H7 (cell line): ENCODE measurements around the gene PLEKHA7. TPM values are rescaled to one million over a fixed set of nuclear protein-coding genes. Genes with fewer than 3 reads are reported as not detected.
"Not testable (repeated sequence)": the region's sequence is repeated elsewhere in the genome, so short reads cannot be mapped to it uniquely, and the experiment has no call there.

ENCODE experiments used
- DNase-seq: peaks from one replicate; pipeline ENCODE4 v3.0.0; 2012
- H3K27me3 ChIP-seq: 2 replicates; pipeline ENCODE4 v1.6.0; 2011; ENCODE audit warnings: mild to moderate bottlenecking, low read length; ENCODE audit not compliant: control insufficient read depth, insufficient read depth
- H3K36me3 ChIP-seq: replicated peaks from 2 replicates; pipeline ENCODE4 v1.5.1; 2011; ENCODE audit warnings: low read length; ENCODE audit not compliant: control insufficient read depth, insufficient read depth
- H3K4me3 ChIP-seq: 2 replicates; pipeline ENCODE4 v1.5.1; 2011; ENCODE audit warnings: low read depth, mild to moderate bottlenecking, control low read depth, low read length, moderate library complexity; ENCODE audit not compliant: insufficient read depth
- total RNA-seq: library from RNA; depleted of rRNA; stranded (reverse); fragments of >200 nt; shearing (Covaris generic); gene quantifications from 2 replicates; pipeline ENCODE4 v1.2.3, GENCODE V29; 2014

PLEKHA7 gene
- total RNA-seq, 1 experiment from 2014 or later, result 4.2 TPM

DNA sequence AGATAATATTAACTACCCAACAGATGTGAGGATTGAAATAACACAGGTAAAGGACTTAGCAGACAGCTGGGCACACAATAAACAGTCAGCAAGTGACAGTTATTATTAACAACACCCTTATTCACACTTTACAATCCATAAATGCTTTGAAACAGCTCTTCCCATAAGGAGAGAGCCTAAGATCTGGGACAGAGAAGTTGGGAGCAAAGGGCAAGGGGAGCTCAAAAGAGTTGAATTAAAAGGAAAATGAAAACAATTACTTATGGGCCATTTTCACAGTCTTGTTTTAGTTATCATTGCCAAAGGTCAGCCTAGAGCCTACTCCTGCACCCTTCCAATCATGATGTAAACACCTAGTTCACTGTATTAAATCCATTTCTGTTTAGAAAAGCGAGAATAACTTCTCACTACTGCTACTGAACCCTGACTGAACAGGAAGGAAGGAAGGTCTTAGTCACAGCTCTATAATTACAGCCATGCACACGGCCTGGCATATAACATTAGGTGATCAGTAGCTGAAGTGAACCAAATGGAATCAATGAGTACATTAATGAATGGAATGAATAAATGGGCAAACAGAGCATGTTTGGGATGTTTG lies 111.3 kb downstream of the PLEKHA7 start:
- H3K4me3 ChIP-seq, result no peak overlapping the region
- H3K27me3 ChIP-seq, result no peaks in the 10 kb centered on the region

DNA sequence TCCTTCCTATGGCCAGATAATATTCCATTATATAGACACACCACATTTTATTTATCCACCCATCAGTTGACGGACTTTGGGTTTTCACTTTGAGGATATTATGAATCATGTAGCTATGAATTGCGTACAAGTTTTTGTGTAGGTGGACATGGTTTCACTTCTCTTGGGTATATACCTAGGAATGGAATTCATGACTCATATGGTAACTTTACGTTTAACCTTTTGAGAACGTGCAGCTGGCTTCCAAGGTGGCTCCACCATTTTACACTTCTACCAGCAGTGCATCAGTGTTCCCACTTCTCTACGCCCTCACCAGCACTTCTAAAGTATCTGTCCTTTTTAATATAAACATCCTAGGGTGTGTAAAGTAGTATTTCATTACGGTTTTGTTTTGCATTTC lies 112.0 kb downstream of the PLEKHA7 start:
- H3K36me3 ChIP-seq, result no peaks in the 10 kb centered on the region
- H3K4me3 ChIP-seq, result no peak overlapping the region
- no peaks in the 10 kb centered on the region for H3K27me3 ChIP-seq
- DNase-seq, result no peak

More for the DNA sequence above, 111.3 kb downstream of the PLEKHA7 start:
- no peak for DNase-seq
- no peaks in the 10 kb centered on the region for H3K36me3 ChIP-seq

DNA sequence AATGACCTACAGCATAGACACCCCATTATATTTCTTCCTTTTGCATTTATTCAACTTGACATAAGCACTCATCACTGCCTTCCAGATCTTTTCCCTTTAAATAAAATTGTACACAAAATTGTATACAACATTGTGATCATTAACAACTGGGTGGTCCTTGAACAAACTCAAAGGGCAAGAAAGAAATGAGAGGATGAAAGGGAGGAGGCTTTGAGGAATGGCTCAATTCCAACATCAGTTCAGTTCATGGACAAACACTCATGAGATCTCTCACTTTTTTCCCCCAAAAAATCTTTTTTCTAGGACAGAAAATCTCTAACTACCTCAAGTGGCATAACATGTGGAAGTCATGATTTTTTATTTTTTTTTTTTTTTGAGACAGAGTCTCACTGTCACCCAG lies 113.7 kb downstream of the PLEKHA7 start:
- no peaks in the 10 kb centered on the region for H3K36me3 ChIP-seq
- no peak for DNase-seq
- H3K4me3 ChIP-seq, result no peak overlapping the region
- peaks cover under 1% of the 10 kb centered on the region; the same call in 1 of the 2 replicates for H3K27me3 ChIP-seq

DNA sequence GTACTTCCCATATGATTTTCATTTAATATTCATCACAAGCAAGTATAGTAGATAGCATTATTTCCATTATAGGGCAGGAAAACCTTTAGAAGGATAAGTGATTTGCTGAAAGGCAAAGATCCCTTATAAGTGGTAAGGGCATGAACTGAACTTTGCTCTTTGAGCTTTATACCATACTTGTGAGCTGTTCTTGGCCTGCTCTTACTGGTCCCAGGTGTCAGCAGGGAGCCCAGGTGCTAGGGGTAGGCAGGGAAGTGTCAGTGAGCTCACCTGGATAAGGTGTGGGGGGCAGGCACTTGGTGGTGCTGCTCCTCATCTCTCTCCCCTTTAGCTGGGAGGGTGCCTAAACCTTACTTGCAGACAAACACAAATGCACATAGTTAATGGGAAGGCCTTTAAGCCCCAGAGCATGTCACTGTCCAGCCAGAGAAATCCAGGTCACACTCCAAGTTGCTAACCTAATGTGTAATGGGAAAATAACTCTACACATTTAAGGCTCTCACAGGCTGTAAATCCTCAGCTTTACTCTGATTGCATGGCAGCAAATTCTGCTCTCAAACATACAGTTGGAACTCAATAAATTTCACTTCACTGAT lies 114.4 kb downstream of the PLEKHA7 start:
- peaks cover 3% of the 10 kb centered on the region; the same call in 1 of the 2 replicates for H3K27me3 ChIP-seq
- no peaks in the 10 kb centered on the region for H3K36me3 ChIP-seq
- DNase-seq, result peak; percentile 35
- no peak overlapping the region for H3K4me3 ChIP-seq

DNA sequence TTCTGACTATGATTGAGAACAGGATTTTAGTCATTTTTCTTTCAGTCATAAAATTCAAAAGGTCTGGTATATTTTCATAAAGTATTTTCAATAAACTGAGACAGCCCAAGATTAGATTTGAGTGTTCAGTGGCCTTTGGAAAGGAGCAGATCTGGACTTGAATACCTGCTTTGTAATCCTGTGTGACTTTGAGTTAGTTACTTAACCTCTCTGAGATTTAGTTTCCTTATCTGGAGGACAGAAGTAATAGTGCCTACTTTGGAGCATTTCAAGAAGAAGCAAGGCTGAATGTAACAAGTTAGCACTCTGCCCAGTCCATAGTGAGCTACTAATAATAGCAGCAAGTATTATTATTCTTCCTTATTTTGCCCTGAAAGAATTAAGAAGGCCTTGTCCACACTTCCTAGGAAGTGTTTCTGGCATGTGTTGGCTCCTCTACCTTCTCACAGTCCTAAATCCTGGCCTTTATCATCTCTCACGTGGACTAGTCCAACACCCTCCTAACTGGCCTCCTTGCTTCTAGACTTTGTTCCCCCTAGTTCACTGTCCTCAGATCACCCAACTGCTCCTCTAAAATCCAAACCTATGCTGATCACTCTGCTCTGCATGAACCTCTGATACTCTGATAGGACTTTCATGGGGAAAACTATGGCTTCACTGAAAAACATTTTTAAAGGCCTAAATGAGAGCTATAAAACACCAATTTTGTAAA lies 115.8 kb downstream of the PLEKHA7 start:
- H3K27me3 ChIP-seq, result peaks cover 3% of the 10 kb centered on the region; the same call in 1 of the 2 replicates
- H3K36me3 ChIP-seq, result no peaks in the 10 kb centered on the region
- no peak for DNase-seq
- H3K4me3 ChIP-seq, result no peak overlapping the region

DNA sequence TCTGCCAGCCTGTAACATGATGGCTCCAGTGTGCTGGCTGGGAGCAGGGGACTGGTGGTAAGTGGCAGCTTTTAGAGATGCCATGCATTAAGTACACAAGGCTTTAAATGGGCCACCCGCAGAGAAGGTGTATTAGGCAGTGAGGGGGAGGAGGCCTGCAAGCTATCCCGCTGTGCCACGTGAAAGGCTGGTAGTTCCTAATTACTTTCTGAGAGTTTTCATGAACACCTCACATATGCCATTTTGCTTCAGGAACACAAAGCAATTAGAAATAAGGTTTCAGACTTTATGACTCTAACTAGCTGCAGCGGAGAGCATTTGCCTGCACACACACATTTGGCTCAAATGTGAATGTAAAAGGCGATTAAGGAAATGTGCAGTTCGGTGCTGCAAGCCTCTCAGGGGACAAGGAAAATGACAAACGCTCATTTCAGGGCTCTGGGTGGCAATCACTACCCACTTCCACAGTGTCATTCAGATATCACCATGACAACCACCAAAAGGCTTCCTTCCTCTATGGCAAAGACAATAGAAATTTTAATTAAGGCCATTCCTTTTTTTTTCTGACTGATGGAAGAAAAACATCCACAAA lies 116.6 kb downstream of the PLEKHA7 start:
- peak; percentile 68 for DNase-seq
- Histone ChIP-seq H3K4me3 (no peak overlapping the region), H3K36me3 (no peaks in the 10 kb centered on the region), H3K27me3 (peaks cover 3% of the 10 kb centered on the region; the same call in 1 of the 2 replicates)

DNA sequence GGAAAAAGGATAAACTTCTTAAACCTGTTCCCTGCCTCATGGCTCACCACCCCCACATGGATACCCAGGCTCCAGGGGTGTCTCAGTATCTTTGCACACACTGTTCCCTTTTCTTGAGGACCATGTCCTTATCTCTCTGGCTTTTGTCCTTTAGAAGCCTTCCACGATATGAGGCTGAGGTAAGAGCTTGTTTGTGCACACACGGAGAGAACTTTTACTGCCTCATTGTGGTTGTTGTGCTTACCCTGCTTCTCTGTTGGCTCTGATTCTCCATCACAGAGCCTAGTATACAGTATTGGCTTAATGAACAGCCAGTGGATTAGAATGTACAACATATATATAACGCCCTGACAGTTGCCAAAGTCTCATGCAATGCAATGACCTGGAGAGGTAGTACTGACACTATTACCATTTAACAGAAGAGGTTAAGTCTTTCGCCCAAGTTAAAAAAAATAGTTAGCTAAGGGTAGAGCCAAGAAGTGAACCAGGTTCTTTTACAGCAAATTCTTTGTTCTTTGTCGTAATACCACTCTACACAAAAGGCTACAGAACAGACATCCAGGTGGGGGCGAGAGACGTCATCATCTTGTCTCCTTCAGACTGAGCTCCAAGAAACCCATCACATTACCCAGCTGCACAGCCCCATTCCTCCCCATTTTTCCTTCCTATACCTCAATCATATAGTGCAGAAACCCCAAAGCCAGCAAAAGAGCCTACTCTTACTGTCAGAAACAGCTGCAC lies 117.3 kb downstream of the PLEKHA7 start:
- H3K4me3 ChIP-seq, result no peak overlapping the region

DNA sequence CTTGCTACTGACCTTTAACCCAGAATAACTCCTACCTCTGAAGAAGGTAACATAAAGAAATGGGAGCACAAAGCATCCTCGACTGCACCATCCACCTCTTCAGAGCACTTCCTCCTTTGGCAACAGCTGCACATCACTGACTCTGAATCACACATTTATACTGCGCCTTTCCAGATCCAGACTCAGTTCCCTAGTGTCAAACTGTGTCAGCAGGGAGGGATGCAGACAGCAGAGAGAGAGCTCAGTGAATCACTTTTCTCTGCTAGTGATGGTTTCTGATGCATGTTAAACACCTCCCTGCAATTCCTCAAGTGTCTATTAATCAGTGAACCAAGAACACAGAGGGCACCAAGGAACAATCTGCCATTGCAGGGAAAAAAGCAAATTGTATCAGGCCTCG lies 118.9 kb downstream of the PLEKHA7 start:
- no peak overlapping the region for H3K4me3 ChIP-seq
- no peak for DNase-seq
- no peaks in the 10 kb centered on the region for H3K36me3 ChIP-seq
- H3K27me3 ChIP-seq, result peaks cover 3% of the 10 kb centered on the region; the same call in 1 of the 2 replicates

More for the DNA sequence above, 117.3 kb downstream of the PLEKHA7 start:
- no peak for DNase-seq
- no peaks in the 10 kb centered on the region for H3K36me3 ChIP-seq
- peaks cover 3% of the 10 kb centered on the region; the same call in 1 of the 2 replicates for H3K27me3 ChIP-seq

DNA sequence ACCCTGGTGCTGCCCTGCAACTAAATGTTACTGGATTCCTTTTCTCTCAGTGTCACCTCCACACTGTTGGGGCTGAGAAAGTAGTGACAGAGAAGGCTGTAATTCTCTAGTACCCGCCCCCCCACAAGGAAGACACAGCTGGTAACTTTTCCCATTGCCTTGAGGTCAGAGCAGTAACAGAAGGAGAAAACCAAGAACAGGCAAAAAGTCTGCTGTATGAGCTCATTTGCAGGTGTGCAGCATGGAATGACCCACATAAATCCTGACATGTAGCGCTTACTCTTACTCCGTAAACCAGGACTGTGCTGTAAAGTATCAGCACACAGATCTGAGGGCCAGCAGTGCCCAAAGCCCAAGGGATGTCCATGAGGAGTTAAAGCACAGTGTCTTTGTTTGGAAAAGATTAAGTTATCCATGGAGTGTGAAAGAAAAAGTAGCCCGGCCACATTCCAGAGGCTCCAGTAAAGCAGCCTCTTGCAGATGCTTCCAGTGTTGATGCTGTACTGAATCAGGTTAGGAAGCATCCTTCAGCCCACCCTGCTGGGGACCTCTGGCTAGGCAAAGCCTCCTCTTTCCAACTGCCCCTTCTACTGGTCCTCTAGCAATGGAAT lies 120.7 kb downstream of the PLEKHA7 start:
- Histone ChIP-seq H3K36me3 (no peaks in the 10 kb centered on the region), H3K4me3 (no peak overlapping the region)
- peak; percentile 36 for DNase-seq

DNA sequence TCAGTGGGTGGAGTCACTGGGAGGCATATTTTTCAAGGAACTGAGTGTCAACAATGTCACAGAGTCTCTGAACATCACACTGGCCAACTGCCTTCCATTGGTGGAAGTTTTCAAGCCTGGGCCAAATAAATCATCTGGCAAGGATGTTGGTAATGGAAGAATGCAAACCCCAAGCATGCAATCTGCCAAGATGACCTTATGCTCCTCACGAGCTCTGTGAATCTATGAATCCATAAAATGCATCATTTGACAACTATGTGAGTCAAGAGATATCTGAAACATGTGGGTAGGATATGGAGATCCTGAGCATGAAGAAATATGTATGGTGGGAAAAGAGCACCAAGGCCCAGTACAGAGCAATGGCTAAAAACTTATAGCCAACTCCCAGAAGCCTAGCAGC lies 122.2 kb downstream of the PLEKHA7 start:
- no peak for DNase-seq
- Histone ChIP-seq H3K4me3 (no peak overlapping the region), H3K36me3 (no peaks in the 10 kb centered on the region), H3K27me3 (peaks cover 3% of the 10 kb centered on the region; the same call in 1 of the 2 replicates)

More for the DNA sequence above, 120.7 kb downstream of the PLEKHA7 start:
- H3K27me3 ChIP-seq, result peaks cover 3% of the 10 kb centered on the region; the same call in 1 of the 2 replicates

DNA sequence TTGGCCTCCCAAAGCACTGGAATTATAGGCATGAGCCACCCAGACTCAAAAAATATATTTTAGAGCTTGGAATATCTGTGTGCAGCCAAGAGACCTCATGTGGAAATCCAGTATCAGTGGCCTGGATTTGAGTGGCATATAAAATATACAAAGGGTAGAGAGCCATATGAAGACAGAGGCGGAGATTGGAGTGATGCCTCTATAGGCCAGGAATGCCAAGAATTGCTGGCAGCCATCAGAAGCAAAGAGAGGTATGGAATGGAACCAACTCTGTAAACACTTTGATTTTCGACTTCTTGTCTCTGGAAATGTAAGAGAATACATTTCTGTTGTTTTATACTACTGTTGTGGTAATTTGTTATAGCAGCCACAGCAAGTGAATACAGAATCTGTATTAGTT lies 123.0 kb downstream of the PLEKHA7 start:
- Histone ChIP-seq H3K27me3 (peaks cover 3% of the 10 kb centered on the region; the same call in 1 of the 2 replicates), H3K36me3 (no peaks in the 10 kb centered on the region), H3K4me3 (no peak overlapping the region)
- DNase-seq, result no peak

DNA sequence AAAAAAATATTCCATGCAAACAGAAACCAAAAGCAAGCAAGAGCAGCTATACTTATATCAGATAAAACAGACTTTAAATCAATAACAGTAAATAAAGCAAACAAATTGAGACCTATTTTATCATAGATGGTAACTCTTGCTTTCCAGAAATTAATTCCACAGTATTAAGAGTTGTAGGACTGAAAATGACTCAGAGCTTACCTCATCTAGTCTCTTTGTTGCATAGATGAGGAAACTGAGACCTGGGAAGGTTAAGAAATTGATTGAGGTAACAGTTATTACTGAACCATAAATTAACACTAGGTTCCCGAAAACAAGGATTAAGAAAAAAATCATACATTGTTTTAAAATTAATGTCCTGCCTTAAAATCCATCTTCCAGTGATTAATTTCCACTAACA lies 123.8 kb downstream of the PLEKHA7 start:
- H3K27me3 ChIP-seq, result peaks cover 2% of the 10 kb centered on the region; the same call in 1 of the 2 replicates
- H3K36me3 ChIP-seq, result no peaks in the 10 kb centered on the region
- no peak for DNase-seq
- no peak overlapping the region for H3K4me3 ChIP-seq

DNA sequence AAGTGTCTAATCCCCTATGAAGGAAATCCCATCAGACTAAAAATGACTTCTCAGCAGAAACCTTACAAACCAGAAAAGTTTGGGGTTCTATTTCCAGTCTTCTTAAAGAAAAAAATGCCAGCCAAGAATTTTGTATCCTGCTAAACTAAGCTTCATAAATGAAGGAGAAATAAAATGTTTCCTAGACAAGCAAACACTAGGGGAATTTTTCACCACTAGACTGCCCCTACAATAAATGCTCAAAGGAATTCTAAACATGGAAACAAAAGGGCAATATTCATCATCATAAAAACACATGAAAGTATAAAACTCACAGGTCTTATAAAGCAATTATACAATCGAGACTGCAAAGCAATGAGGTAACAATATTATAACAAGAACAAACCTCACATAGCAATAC lies 124.3 kb downstream of the PLEKHA7 start:
- no peaks in the 10 kb centered on the region for H3K36me3 ChIP-seq
- H3K27me3 ChIP-seq, result no peaks in the 10 kb centered on the region
- H3K4me3 ChIP-seq, result no peak overlapping the region
- no peak for DNase-seq

DNA sequence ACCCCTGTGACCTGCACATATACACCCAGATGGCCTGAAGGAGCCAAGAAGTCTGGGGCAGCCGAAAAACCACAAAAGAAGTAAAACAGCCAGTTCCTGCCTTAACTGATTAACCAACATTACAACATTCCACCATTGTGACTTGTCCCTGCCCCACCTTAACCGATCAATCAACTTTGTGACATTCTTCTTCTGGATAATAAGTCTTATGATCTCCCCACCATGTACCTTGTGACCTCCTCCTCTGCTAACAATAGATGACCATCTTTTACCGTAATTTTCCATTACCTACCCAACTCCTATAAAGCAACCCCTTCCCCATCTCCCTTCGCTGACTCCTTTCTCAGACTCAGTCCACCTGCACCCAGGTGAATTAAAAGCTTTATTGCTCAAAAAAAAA lies 125.2 kb downstream of the PLEKHA7 start:
- not testable (repeated sequence) for H3K27me3 ChIP-seq, H3K36me3 ChIP-seq, DNase-seq, H3K4me3 ChIP-seq
